Measurements from ENCODE around the gene SMYD3.

SMYD3 gene

GRCh38 chr1:246459221-246459620 lies 47.9 kb downstream of the SMYD3 start:
- DNase-seq, result no peak

GRCh38 chr1:246455476-246455875 lies 51.6 kb downstream of the SMYD3 start:
- DNase-seq, result no peak

GRCh38 chr1:246454655-246455054 lies 52.4 kb downstream of the SMYD3 start:
- DNase-seq, result no peak

- peak; percentile 94 for DNase-seq
Measured at GRCh38 chr1:246450611-246451251, 56.3 kb downstream of the SMYD3 start.

- no peak for DNase-seq
Measured at GRCh38 chr1:246448373-246448772, 58.7 kb downstream of the SMYD3 start.

GRCh38 chr1:246447501-246447900 lies 59.6 kb downstream of the SMYD3 start:
- peak; percentile 32 for DNase-seq

GRCh38 chr1:246445503-246445902 lies 61.6 kb downstream of the SMYD3 start:
- no peak for DNase-seq

- no peak for DNase-seq
Measured at GRCh38 chr1:246444617-246445016, 62.5 kb downstream of the SMYD3 start.

GRCh38 chr1:246437961-246438360 lies 69.1 kb downstream of the SMYD3 start:
- DNase-seq, result no peak

GRCh38 chr1:246435421-246436041 lies 71.5 kb downstream of the SMYD3 start:
- no peak for DNase-seq

- DNase-seq, result peak; percentile 50
Measured at GRCh38 chr1:246434335-246434734, 72.7 kb downstream of the SMYD3 start.

- DNase-seq, result no peak
Measured at GRCh38 chr1:246428542-246429308, 78.4 kb downstream of the SMYD3 start.

GRCh38 chr1:246427611-246428010 lies 79.5 kb downstream of the SMYD3 start:
- no peak for DNase-seq

GRCh38 chr1:246425895-246426294 lies 81.2 kb downstream of the SMYD3 start:
- no peak for DNase-seq

- DNase-seq, result no peak
Measured at GRCh38 chr1:246425139-246425794, 81.8 kb downstream of the SMYD3 start.

- DNase-seq, result no peak
Measured at GRCh38 chr1:246420300-246420699, 86.8 kb downstream of the SMYD3 start.

GRCh38 chr1:246418565-246419312 lies 88.3 kb downstream of the SMYD3 start:
- peak; percentile 98 for DNase-seq

- no peak for DNase-seq
Measured at GRCh38 chr1:246417813-246418564, 89.1 kb downstream of the SMYD3 start.

GRCh38 chr1:246417152-246417812 lies 89.8 kb downstream of the SMYD3 start:
- DNase-seq, result peak; percentile 51

GRCh38 chr1:246416261-246416660 lies 90.8 kb downstream of the SMYD3 start:
- no peak for DNase-seq

GRCh38 chr1:246415028-246415427 lies 92.1 kb downstream of the SMYD3 start:
- DNase-seq, result no peak
